NB4 (cell line): ENCODE data around the gene RAB30.

ENCODE experiments used
- MYC ChIP-seq: IDR thresholded peaks from 2 replicates; pipeline ENCODE4 v1.6.1; 2011; ENCODE audit warnings: low read depth, low read length
- TF ChIP-seq, protein P1 (sequence below): IDR thresholded peaks from one replicate; pipeline ENCODE4 v1.5.1; 2012; ENCODE audit warnings: low read depth, low read length

- no peak for TF ChIP-seq MYC
- TF ChIP-seq, protein P1, sequence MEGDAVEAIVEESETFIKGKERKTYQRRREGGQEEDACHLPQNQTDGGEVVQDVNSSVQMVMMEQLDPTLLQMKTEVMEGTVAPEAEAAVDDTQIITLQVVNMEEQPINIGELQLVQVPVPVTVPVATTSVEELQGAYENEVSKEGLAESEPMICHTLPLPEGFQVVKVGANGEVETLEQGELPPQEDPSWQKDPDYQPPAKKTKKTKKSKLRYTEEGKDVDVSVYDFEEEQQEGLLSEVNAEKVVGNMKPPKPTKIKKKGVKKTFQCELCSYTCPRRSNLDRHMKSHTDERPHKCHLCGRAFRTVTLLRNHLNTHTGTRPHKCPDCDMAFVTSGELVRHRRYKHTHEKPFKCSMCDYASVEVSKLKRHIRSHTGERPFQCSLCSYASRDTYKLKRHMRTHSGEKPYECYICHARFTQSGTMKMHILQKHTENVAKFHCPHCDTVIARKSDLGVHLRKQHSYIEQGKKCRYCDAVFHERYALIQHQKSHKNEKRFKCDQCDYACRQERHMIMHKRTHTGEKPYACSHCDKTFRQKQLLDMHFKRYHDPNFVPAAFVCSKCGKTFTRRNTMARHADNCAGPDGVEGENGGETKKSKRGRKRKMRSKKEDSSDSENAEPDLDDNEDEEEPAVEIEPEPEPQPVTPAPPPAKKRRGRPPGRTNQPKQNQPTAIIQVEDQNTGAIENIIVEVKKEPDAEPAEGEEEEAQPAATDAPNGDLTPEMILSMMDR, result no peak
These were observed 33.5 kb upstream of the RAB30 start for GRCh38 chr11:83105168-83105567.
